Mononuclear cell (primary cell): ENCODE measurements around the gene NPAS2. TPM values are rescaled to one million over a fixed set of nuclear protein-coding genes. Genes with fewer than 3 reads are reported as not detected.

Experiments
- H3K27me3 ChIP-seq: 2 replicates; pipeline ENCODE4 v1.6.0; 2011; ENCODE audit warnings: low read length, control low read depth; ENCODE audit not compliant: insufficient read depth
- H3K4me1 ChIP-seq: 2 replicates; pipeline ENCODE4 v1.5.1; 2011; ENCODE audit warnings: mild to moderate bottlenecking, low read length, control low read depth; ENCODE audit not compliant: insufficient read depth
- H3K4me3 ChIP-seq: 2 replicates; pipeline ENCODE4 v1.5.1; 2011; ENCODE audit warnings: mild to moderate bottlenecking, low read length, moderate library complexity
- H3K9me3 ChIP-seq: 2 replicates; pipeline ENCODE4 v1.5.1; 2011; ENCODE audit warnings: low read depth, mild to moderate bottlenecking, control low read depth, low read length
- total RNA-seq: library from RNA; depleted of rRNA; stranded (reverse); fragments of >200 nt; gene quantifications from one replicate; pipeline ENCODE4 v1.2.3, GENCODE V29; 2012

The NPAS2 gene
- total RNA-seq, 1 donor, result 2.4 TPM

DNA sequence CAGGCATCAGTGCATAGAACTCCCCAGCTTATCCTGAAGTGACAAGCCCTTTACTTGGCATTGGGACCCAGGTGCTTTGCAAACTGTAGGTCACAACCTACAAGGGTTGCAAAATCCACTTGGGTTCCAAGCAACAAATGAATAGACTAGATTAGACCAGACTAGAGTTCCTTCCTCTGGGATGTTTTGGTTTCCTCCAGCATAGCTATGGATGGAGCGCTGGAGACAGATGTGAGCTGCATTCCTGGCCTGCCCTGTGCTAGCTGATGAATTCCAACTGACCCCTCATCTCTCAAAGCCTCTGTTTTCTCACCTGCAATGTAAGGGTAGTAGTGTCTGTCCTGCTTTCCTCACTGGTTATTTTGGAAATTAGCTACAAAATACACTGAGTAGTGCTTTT lies 86.2 kb downstream of the NPAS2 start:
- Histone ChIP-seq H3K9me3 (no peaks in the 10 kb centered on the region), H3K4me3 (no peak overlapping the region), H3K4me1 (no peaks in the 10 kb centered on the region), H3K27me3 (no peaks in the 10 kb centered on the region)

DNA sequence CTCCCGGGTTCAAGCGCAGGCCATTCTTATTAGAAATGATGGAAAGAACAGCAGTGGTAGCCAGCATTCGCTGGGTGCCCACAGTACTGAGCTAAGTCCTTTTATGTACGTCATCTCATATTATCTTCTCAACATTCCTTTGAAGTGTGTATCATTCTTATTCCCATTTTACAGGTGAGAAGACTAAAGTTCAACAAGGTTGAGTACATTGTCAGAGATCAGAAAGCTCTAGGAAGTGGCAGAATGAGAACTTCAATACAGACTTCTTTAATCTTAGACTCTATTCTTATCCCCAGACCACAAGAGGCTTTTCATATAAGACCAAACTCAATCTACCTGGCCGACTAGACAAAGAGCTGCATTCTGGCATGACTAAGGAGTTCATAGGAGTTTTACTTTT lies 86.7 kb downstream of the NPAS2 start:
- Histone ChIP-seq H3K4me3 (no peak overlapping the region), H3K27me3 (no peaks in the 10 kb centered on the region), H3K9me3 (no peaks in the 10 kb centered on the region), H3K4me1 (no peaks in the 10 kb centered on the region)

DNA sequence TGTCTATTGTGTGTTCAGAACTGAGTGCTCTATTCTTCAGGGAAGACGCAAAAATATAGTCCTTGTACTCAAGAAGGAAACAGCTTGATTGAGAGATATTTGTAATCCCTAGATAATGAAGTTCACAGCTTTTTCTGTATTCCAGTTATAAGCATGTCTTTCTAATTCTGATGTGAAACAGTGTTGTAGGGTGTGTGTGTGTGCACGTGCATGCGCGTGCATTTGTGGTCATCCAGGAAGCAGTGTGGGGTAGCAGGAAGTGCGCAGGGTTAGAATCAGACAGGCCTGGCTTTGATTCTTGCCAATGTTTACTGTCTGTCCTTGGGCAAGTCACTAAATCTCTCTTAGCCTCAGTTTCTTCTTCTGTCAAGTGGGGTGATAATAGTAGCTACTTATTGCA lies 87.9 kb downstream of the NPAS2 start:
- no peaks in the 10 kb centered on the region for H3K9me3 ChIP-seq
- no peaks in the 10 kb centered on the region for H3K27me3 ChIP-seq
- H3K4me1 ChIP-seq, result no peaks in the 10 kb centered on the region
- H3K4me3 ChIP-seq, result no peak overlapping the region

DNA sequence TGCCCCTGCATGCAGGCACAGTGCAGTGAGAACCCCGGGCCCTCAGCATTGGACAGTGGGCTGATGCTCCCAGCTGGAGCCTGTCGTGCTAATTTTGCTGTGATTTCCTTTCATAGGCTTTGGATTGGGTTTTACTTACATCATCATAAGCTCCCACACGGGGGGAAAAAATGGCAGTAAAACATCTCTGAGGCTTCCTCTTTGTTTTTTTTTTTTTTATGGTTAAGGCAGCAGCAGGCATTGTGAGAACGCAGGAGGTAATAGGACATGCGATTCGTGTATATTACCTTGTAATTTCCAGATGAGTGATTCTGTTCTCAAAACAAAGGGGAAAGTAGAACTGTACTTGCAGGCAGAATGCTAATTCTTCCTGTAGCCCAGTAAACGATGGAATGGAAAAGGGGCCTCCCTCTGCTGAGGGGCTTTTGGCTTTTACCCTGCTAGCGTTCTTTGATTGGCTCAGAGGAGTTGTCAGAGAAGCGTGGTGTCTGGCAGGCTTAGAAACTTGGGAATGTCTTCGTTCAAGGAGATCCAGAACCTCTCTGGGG lies 89.7 kb downstream of the NPAS2 start:
- no peaks in the 10 kb centered on the region for H3K9me3 ChIP-seq
- H3K4me1 ChIP-seq, result no peaks in the 10 kb centered on the region
- peaks cover 2% of the 10 kb centered on the region for H3K27me3 ChIP-seq
- H3K4me3 ChIP-seq, result no peak overlapping the region

DNA sequence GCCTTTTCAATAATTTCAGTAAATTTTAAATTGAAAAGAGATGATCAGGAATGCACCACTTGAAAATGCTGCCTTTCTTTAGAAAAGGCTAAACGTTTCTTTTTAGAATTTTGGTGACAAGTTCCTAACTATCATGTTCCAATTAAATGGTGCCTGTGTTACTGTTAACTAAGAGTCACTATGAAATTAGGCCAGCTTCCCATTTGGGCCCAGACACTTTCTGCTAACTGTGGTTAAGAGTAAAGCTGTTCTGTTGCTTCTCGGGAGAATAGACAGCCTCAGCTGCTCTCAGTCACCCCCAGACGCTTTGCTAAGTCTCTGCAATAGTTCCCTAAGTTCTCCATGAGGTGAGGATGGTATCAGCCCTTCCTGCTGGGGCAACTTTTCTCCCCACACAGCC lies 90.2 kb downstream of the NPAS2 start:
- Histone ChIP-seq H3K27me3 (peaks cover 6% of the 10 kb centered on the region), H3K4me3 (no peak overlapping the region), H3K4me1 (no peaks in the 10 kb centered on the region), H3K9me3 (no peaks in the 10 kb centered on the region)

DNA sequence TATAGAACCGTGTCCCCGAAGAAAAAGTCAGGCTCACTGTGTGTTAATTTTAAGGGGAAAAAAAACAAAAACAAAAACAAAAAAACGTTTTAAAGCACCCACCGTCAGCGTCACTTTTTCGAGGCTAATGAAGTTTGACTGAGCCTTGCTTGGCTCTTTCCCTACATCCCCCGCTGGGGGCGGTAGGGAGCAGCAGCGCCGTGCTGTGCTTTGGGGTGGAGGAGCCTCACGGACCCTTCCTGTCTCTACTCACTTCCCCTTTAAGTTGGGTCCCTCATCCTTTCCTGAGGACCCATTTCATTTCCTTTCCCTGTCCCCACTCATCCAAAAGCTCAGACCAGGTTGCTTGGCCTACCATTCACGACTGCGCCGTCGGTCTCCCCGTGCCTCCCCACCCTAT lies 99.4 kb downstream of the NPAS2 start:
- H3K4me1 ChIP-seq, result no peaks in the 10 kb centered on the region
- no peak overlapping the region for H3K4me3 ChIP-seq
- H3K9me3 ChIP-seq, result no peaks in the 10 kb centered on the region
- peaks cover 10% of the 10 kb centered on the region for H3K27me3 ChIP-seq

DNA sequence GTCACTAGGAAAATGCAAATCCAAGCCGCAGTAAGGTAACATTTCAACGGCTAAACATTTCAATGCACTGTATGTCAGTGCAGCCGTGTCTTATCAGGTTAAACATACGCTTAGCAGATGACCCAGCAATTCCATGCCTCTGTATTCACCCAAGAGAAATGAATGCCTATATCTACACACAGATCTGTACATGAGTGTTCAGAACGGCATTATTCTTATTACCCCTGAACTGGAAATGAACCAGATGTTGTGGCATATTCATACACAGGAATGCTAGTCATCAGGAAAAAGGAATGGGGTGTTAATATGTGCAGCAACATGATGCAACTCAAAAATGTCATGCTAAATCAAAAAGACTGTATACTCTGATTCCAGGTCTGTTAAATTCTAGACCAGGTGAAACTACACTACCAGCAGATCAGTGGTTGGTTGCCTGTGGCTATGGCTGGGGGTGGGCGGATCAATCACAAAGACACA lies 101.8 kb downstream of the NPAS2 start:
- Histone ChIP-seq H3K9me3 (no peaks in the 10 kb centered on the region), H3K4me3 (no peak overlapping the region), H3K27me3 (no peaks in the 10 kb centered on the region), H3K4me1 (no peaks in the 10 kb centered on the region)

DNA sequence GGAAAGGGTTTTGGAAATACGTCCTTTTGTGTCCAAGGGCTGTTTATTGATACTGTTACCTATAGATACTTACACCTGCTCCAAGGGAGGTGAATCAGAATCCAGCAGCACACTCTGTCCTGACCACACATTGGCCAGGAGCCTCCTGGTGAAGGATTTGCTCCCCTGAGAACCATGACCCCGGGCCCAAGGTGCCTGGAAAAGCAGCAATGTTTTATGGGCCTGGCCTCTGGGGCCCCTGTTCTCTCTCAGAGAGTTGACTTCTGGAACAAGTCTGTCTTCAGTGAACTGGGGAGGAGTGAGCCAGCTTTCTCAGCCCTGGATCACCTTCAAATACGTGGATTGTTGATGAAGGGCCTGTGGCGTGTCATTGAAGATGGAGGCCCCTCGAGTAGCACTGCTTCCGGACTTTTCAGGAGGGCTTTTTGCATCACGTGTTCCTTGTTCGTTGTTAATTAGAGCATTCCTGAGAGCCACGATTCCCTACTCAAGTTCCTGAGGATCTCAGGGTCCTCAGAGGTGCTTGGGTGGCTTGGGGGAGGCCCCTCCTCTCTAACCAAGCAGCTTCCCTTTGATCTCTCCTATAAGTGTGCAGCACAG lies 103.6 kb downstream of the NPAS2 start:
- H3K27me3 ChIP-seq, result no peaks in the 10 kb centered on the region
- H3K9me3 ChIP-seq, result no peaks in the 10 kb centered on the region
- no peaks in the 10 kb centered on the region for H3K4me1 ChIP-seq
- no peak overlapping the region for H3K4me3 ChIP-seq

DNA sequence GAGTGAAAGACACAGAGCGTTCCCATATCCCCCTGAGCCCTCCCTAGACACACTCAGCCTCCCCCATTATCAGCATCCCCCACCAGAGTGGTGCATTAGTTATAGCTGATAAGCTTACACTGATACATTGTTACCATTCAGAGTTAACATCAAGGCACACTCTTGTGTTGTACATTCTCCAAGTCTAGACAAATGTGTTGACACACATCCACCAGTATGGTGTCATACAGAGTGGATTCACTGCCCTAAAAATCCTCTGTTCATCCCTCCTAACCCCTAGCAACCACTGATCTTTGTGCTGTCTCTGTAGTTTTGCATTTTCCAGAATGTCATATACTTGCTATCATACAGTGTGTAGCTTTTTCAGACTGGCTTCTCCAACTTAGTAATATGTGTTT lies 104.2 kb downstream of the NPAS2 start:
- Histone ChIP-seq H3K9me3 (no peaks in the 10 kb centered on the region), H3K4me1 (no peaks in the 10 kb centered on the region), H3K27me3 (no peaks in the 10 kb centered on the region), H3K4me3 (no peak overlapping the region)

DNA sequence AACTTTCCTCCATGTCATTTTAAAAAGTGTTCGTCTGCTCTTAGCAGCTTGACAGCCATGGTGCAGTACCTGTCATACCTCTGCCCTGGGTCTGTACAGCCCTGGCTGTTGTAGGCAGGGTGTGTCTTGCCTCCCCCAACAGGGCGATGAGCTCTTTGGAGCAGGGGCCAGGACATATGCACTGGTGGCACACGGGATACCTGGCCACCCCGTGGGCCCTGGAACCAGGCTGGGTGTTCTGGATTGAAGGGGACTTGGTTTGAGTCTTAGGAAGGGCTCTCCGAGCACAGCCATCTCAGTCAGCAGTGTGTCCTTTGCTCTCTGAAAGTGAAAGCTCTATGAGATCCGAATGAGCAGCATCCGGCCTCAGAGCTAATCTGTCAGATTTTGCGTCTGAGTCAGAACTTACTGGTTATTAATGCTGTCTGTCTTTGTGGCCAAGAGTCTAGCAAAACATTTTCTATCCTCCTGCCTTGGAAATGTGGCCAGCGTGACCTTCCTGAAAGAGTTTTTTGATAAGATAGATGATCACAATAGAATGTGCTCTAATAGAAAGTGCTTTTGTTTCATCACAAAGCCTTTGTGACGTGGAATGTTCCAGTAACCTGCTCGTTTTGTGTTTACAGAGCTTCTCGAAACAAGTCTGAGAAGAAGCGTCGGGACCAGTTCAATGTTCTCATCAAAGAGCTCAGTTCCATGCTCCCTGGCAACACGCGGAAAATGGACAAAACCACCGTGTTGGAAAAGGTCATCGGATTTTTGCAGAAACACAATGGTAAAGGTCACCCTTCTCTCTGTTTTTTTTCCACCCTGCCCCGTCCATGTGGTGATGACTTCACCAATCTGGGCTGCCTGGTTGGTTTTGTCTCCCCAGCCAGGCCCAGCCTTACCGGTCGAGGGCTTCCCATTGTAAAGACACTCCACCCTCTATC lies 104.8 kb downstream of the NPAS2 start:
- Histone ChIP-seq H3K9me3 (no peaks in the 10 kb centered on the region), H3K27me3 (no peaks in the 10 kb centered on the region), H3K4me3 (no peak overlapping the region), H3K4me1 (no peaks in the 10 kb centered on the region)

DNA sequence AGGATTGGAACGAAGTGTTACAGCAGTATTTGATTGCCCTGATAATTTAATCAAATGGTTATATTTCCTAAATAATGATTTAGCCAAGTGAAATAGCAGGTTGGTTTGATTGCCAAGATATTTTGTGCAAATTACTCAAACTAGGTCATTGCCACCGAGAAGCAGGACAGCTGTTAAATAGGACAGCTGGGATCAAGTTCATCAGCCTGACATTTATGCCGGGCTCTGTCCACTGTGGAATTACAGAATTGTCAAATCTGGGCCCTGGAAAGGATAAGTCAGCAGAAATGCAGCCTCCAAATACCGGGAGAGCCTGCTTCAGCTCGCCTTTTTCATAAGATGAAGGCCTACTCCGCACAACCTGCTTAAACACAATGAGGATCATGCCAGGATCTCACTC lies 108.3 kb downstream of the NPAS2 start:
- Histone ChIP-seq H3K4me1 (no peaks in the 10 kb centered on the region), H3K27me3 (no peaks in the 10 kb centered on the region), H3K9me3 (no peaks in the 10 kb centered on the region), H3K4me3 (no peak overlapping the region)

DNA sequence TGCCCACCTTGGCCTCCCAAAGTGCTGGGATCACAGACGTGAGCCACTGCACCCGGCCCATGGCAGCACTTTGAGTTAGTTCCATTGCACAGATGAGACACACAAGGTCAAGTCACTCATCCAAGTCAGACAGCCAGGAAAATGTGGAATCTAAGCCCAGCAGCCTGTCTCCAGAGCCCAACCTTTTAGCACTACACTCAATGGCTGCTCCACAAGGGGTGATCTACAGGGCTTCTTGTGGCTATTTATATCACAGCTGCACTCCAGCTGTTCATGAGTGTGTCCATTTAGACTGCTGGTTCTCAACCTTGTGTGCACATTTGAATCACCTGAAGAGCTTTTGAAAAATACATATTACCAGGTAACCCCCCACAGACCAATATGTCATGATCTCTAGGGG lies 109.2 kb downstream of the NPAS2 start:
- Histone ChIP-seq H3K4me3 (no peak overlapping the region), H3K9me3 (no peaks in the 10 kb centered on the region), H3K4me1 (no peaks in the 10 kb centered on the region), H3K27me3 (no peaks in the 10 kb centered on the region)

DNA sequence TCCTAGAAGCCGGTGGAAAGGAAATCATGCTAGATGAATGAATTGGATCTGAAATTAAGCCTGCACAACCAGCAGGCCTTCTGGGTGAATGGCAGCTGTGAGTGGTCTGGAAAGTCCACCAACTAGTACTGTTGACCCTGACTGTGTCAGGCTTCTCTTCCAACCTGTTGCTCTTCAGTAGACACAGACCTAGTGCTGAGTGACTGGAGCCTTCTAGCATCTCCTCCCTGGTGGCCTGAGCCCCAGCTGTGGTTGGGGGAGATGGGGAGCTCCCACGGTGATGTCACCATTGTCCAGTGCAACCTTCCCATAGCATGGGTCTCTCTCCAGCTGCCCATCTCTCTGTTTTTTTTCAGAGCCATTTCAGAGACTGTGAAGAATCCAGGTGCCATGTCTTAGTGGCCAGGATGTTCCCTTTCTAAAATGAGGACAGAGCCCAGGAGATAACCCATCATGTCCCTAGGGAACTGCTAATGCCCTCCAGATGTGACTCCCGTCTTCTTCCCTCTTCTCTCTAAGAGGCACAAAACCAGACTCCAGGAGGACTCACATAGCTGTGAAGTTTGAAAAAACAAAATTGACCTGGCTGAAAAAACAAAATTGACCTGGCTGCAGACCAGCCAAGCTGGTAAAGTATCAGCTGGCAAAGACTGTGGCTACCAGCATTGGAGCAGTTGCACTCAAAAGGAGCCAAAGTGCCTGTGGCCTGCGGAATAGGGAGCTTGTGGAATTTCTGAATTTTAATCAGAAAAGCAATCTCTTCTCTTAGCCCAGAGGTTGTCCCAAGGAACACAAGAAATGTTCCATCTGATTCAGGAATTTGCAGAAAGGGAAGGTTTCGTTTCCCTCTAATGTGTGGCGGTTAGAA lies 114.8 kb downstream of the NPAS2 start:
- Histone ChIP-seq H3K4me1 (no peaks in the 10 kb centered on the region), H3K4me3 (no peak overlapping the region), H3K27me3 (no peaks in the 10 kb centered on the region), H3K9me3 (no peaks in the 10 kb centered on the region)

DNA sequence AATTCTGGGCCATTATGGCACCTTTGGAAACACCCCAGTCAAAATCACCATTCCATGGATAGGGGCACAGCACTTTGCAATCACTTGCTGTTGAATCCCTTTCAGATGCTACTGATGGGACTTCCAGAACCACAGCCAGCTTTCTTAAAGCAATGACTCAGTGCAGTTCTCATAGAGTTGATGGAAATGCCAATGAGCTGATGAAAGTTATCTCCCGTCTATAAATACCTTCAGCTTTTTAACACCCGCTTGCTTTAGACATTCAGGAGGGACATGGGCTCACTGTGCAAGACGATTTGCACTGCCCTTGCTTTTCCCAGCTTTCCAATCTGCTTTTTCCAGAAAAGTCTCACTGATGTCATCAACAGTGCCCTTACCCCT lies 115.4 kb downstream of the NPAS2 start:
- no peaks in the 10 kb centered on the region for H3K9me3 ChIP-seq
- no peak overlapping the region for H3K4me3 ChIP-seq
- no peaks in the 10 kb centered on the region for H3K4me1 ChIP-seq
- H3K27me3 ChIP-seq, result no peaks in the 10 kb centered on the region
